ENCODE data around the gene ACTN4.

ACTN4 gene

GRCh38 chr19:38735257-38735686, 87.8 kb downstream of the ACTN4 start:
- no peak for TF ChIP-seq CTCF (IDR thresholded peaks at IDR 0.05; ENCODE audit: extremely low read depth, missing control alignments)
- peak; percentile 74 for DNase-seq (ENCODE audit: low spot score)

- no peak for TF ChIP-seq CTCF (IDR thresholded peaks at IDR 0.05; ENCODE audit: extremely low read depth, missing control alignments)
- DNase-seq (ENCODE audit: low spot score), result peak; percentile 87
Measured at GRCh38 chr19:38736036-38736412, 88.6 kb downstream of the ACTN4 start.

- TF ChIP-seq CTCF (IDR thresholded peaks at IDR 0.05; ENCODE audit: extremely low read depth, missing control alignments), result no peak
- DNase-seq (ENCODE audit: low spot score), result peak; percentile 94
Measured at GRCh38 chr19:38736413-38737280, 89.2 kb downstream of the ACTN4 start.

- DNase-seq (ENCODE audit: low spot score), result no peak
- TF ChIP-seq CTCF (IDR thresholded peaks at IDR 0.05; ENCODE audit: extremely low read depth, missing control alignments), result no peak
Measured at GRCh38 chr19:38737281-38737865, 89.9 kb downstream of the ACTN4 start.

- no peak for TF ChIP-seq CTCF (IDR thresholded peaks at IDR 0.05; ENCODE audit: extremely low read depth, missing control alignments)
- no peak for DNase-seq (ENCODE audit: low spot score)
Measured at GRCh38 chr19:38737921-38738737, 90.7 kb downstream of the ACTN4 start.

- TF ChIP-seq CTCF (IDR thresholded peaks at IDR 0.05; ENCODE audit: extremely low read depth, missing control alignments), result no peak
- DNase-seq (ENCODE audit: low spot score), result no peak
Measured at GRCh38 chr19:38739440-38740256, 92.2 kb downstream of the ACTN4 start.

Measured in GM20000 (cell line).